B cell (primary cell): ENCODE results near the gene STRBP.

ENCODE experiments used
- CTCF ChIP-seq: fragments of 200-600 bp; IDR thresholded peaks from one replicate; pipeline ENCODE4 v1.8.0; 2022; ENCODE audit warnings: antibody characterized with exemption, mild to moderate bottlenecking
- EZH2 ChIP-seq: IDR thresholded peaks from 2 replicates; pipeline ENCODE4 v1.6.1; 2012; ENCODE audit warnings: borderline replicate concordance, low read depth, mild to moderate bottlenecking, moderate library complexity, low read length; ENCODE audit not compliant: insufficient read depth, poor library complexity, severe bottlenecking

- TF ChIP-seq CTCF, result no peak
- TF ChIP-seq EZH2, result no peak
Observed at GRCh38 chr9:123164285-123164684, 104.1 kb downstream of the STRBP start.
